Suprapubic skin (tissue), 4 donors: ENCODE measurements around the gene PLCB1. TPM values are rescaled to one million over a fixed set of nuclear protein-coding genes. Genes with fewer than 3 reads are reported as not detected.
"Not testable (repeated sequence)": the region's sequence is repeated elsewhere in the genome, so short reads cannot be mapped to it uniquely, and the experiment has no call there.

Source experiments
- DNase-seq, 2 donors: peaks; one replicate each; pipeline ENCODE4 v3.0.0-alpha.2; 2019; ENCODE audit warnings: low spot score in 2 of 2
- H3K27ac ChIP-seq: fragments of 200-600 bp; sonication (generic); one replicate; pipeline ENCODE4 v1.5.1; 2019
- H3K27me3 ChIP-seq: fragments of 200-600 bp; sonication (generic); one replicate; pipeline ENCODE4 v1.5.1; 2019
- H3K36me3 ChIP-seq: fragments of 200-600 bp; sonication (generic); one replicate; pipeline ENCODE4 v1.5.1; 2019
- H3K4me1 ChIP-seq: fragments of 200-600 bp; sonication (generic); one replicate; pipeline ENCODE4 v1.5.1; 2019
- H3K4me3 ChIP-seq: fragments of 200-600 bp; sonication (generic); one replicate; pipeline ENCODE4 v1.5.1; 2019; ENCODE audit warnings: mild to moderate bottlenecking
- H3K9me3 ChIP-seq: fragments of 200-600 bp; sonication (generic); one replicate; pipeline ENCODE4 v1.5.1; 2019
- CTCF ChIP-seq, 2 donors: fragments of 200-600 bp in 1 of 2; fragments of 450-650 bp in 1 of 2; sonication (generic) in 1 of 2; IDR thresholded peaks; one replicate each; pipeline ENCODE4 v1.5.1; 2016 to 2019; ENCODE audit warnings: antibody characterized with exemption in 2 of 2, mild to moderate bottlenecking in 1 of 2, moderate library complexity in 1 of 2
- EP300 ChIP-seq: sonication (generic); formaldehyde crosslinking; IDR thresholded peaks from one replicate; pipeline ENCODE4 v1.6.1; 2017; ENCODE audit warnings: antibody characterized with exemption
- POLR2A ChIP-seq, 2 donors: fragments of 450-650 bp; IDR thresholded peaks; one replicate each; pipeline ENCODE4 v1.6.1; 2017; ENCODE audit warnings: antibody characterized with exemption in 2 of 2, mild to moderate bottlenecking in 2 of 2, moderate library complexity in 2 of 2
- POLR2AphosphoS5 ChIP-seq, 3 donors: sonication (generic); formaldehyde crosslinking; IDR thresholded peaks; one replicate each; pipeline ENCODE4 v1.6.1; 2017; ENCODE audit warnings: antibody characterized with exemption in 3 of 3
- WGBS: methylation state at CpG from one replicate; pipeline ENCODE4 v1.1.5; 2018; 5-methylcytosine and 5-hydroxymethylcytosine counted together
- total RNA-seq, 4 donors: library from RNA; depleted of rRNA; stranded (reverse); fragments of >200 nt; gene quantifications; one replicate each; pipeline ENCODE4 v1.1.0, GENCODE V29; 2016

PLCB1 gene
- total RNA-seq, 4 donors from 2014 or later: 3.9 to 15.6 (median 6.7) TPM

GRCh38 chr20:8583012-8583565 is 451.0 kb downstream of the PLCB1 start:
- Histone ChIP-seq H3K4me3 (no peak overlapping the region), H3K9me3 (no peaks in the 10 kb centered on the region), H3K27me3 (no peaks in the 10 kb centered on the region), H3K27ac (no peak overlapping the region), H3K36me3 (no peaks in the 10 kb centered on the region), H3K4me1 (peaks cover 5% of the 10 kb centered on the region)
- TF ChIP-seq CTCF (IDR thresholded peaks at IDR 0.05) (no peak), EP300 (no peak), POLR2A (IDR thresholded peaks at IDR 0.05) (no peak)
- DNase-seq: no peak
- WGBS: 96% methylated on average over 1 of the region's 1 CpG

GRCh38 chr20:8583566-8584043 is 451.5 kb downstream of the PLCB1 start:
- Histone ChIP-seq H3K27ac (no peak overlapping the region), H3K4me1 (peaks cover 5% of the 10 kb centered on the region), H3K36me3 (no peaks in the 10 kb centered on the region), H3K27me3 (no peaks in the 10 kb centered on the region), H3K9me3 (no peaks in the 10 kb centered on the region), H3K4me3 (no peak overlapping the region)
- WGBS: 78% methylated on average over 7 of the region's 7 CpGs
- DNase-seq: no peak
- TF ChIP-seq CTCF (IDR thresholded peaks at IDR 0.05) (no peak), POLR2A (IDR thresholded peaks at IDR 0.05) (no peak), EP300 (no peak), POLR2AphosphoS5 (IDR thresholded peaks at IDR 0.05) (no peak)

GRCh38 chr20:8587251-8587650 is 455.2 kb downstream of the PLCB1 start:
- no peak for DNase-seq
- WGBS: 61% methylated on average over 1 of the region's 1 CpG
- no peaks in the 10 kb centered on the region for H3K9me3 ChIP-seq
- H3K36me3 ChIP-seq: no peaks in the 10 kb centered on the region
- H3K4me3 ChIP-seq: no peak overlapping the region
- H3K27ac ChIP-seq: no peak overlapping the region
- H3K4me1 ChIP-seq: no peaks in the 10 kb centered on the region
- TF ChIP-seq EP300 (no peak), CTCF (IDR thresholded peaks at IDR 0.05) (no peak), POLR2A (IDR thresholded peaks at IDR 0.05) (no peak), POLR2AphosphoS5 (IDR thresholded peaks at IDR 0.05) (no peak)
- no peaks in the 10 kb centered on the region for H3K27me3 ChIP-seq

- no peaks in the 10 kb centered on the region for H3K27me3 ChIP-seq
These were observed 455.7 kb downstream of the PLCB1 start for GRCh38 chr20:8587810-8588209.

GRCh38 chr20:8589956-8590355 is 457.9 kb downstream of the PLCB1 start:
- Histone ChIP-seq H3K4me1 (no peaks in the 10 kb centered on the region), H3K4me3 (no peak overlapping the region), H3K27ac (no peak overlapping the region), H3K27me3 (no peaks in the 10 kb centered on the region), H3K36me3 (no peaks in the 10 kb centered on the region), H3K9me3 (no peaks in the 10 kb centered on the region)
- TF ChIP-seq EP300: no peak
- TF ChIP-seq POLR2A (IDR thresholded peaks at IDR 0.05): no peak
- TF ChIP-seq CTCF (IDR thresholded peaks at IDR 0.05): no peak
- TF ChIP-seq POLR2AphosphoS5 (IDR thresholded peaks at IDR 0.05): no peak
- DNase-seq: no peak
- 82% methylated on average over 4 of the region's 4 CpGs for WGBS

More at GRCh38 chr20:8587810-8588209, 455.7 kb downstream of the PLCB1 start:
- DNase-seq: no peak
- no peak overlapping the region for H3K4me3 ChIP-seq
- WGBS: 75% methylated on average over 3 of the region's 3 CpGs
- no peaks in the 10 kb centered on the region for H3K4me1 ChIP-seq
- no peaks in the 10 kb centered on the region for H3K36me3 ChIP-seq
- no peaks in the 10 kb centered on the region for H3K9me3 ChIP-seq
- TF ChIP-seq EP300 (no peak), CTCF (IDR thresholded peaks at IDR 0.05) (no peak), POLR2AphosphoS5 (IDR thresholded peaks at IDR 0.05) (no peak), POLR2A (IDR thresholded peaks at IDR 0.05) (no peak)
- H3K27ac ChIP-seq: no peak overlapping the region

GRCh38 chr20:8600910-8601541 is 469.0 kb downstream of the PLCB1 start:
- DNase-seq, H3K4me1 ChIP-seq: not testable (repeated sequence)
- WGBS: 83% methylated on average over 10 of the region's 18 CpGs

More at GRCh38 chr20:8600910-8601541, 469.0 kb downstream of the PLCB1 start:
- H3K4me3 ChIP-seq, H3K9me3 ChIP-seq, H3K27ac ChIP-seq, H3K27me3 ChIP-seq, H3K36me3 ChIP-seq: not testable (repeated sequence)
